Esophagus squamous epithelium (tissue), 5 donors: ENCODE results near the gene SLC28A1. TPM values are rescaled to one million over a fixed set of nuclear protein-coding genes. Genes with fewer than 3 reads are reported as not detected.

Experiments used
- DNase-seq: peaks from one replicate; lab custom pipeline; 2025; lab: John Stamatoyannopoulos, UW
- H3K27ac ChIP-seq, 4 donors: fragments of 200-600 bp; sonication (generic); one replicate each; pipeline ENCODE4 v1.5.1; 2016 to 2019; ENCODE audit warnings: mild to moderate bottlenecking in 1 of 4
- H3K27me3 ChIP-seq, 4 donors: fragments of 200-600 bp; sonication (generic); 1 replicate in 3 of 4; 2 replicates in 1 of 4; pipeline versions ENCODE4 v1.5.1 to v1.6.0; 2017 to 2021; ENCODE audit warnings: antibody characterized with exemption in 1 of 4
- H3K36me3 ChIP-seq, 3 donors: fragments of 200-600 bp; sonication (generic); one replicate each; pipeline ENCODE4 v1.5.1; 2016 to 2019
- H3K4me1 ChIP-seq, 3 donors: fragments of 200-600 bp; sonication (generic); one replicate each; pipeline ENCODE4 v1.5.1; 2017 to 2019
- H3K4me3 ChIP-seq, 4 donors: fragments of 200-600 bp; sonication (generic); 1 replicate in 3 of 4; 2 replicates in 1 of 4; pipeline ENCODE4 v1.5.1; 2016 to 2019; ENCODE audit warnings: mild to moderate bottlenecking in 2 of 4, moderate library complexity in 1 of 4
- H3K9me3 ChIP-seq, 3 donors: fragments of 200-600 bp; sonication (generic); one replicate each; pipeline ENCODE4 v1.5.1; 2016 to 2019
- CTCF ChIP-seq, 6 experiments: fragments of 450-650 bp in 4 of 6; fragments of 200-600 bp in 2 of 6; sonication (generic) in 2 of 6; IDR thresholded peaks; one replicate each; pipeline ENCODE4 v1.5.1; 2016 to 2019; ENCODE audit warnings: antibody characterized with exemption in 6 of 6, mild to moderate bottlenecking in 4 of 6, moderate library complexity in 4 of 6
- POLR2A ChIP-seq, 4 donors: fragments of 450-650 bp; IDR thresholded peaks; one replicate each; pipeline ENCODE4 v1.6.1; 2017; ENCODE audit warnings: antibody characterized with exemption in 4 of 4, mild to moderate bottlenecking in 4 of 4, moderate library complexity in 3 of 4
- WGBS, 2 donors: methylation state at CpG; one replicate each; pipeline ENCODE4 v1.1.5; 2018; 5-methylcytosine and 5-hydroxymethylcytosine counted together
- intact Hi-C: fragments of 100-400 bp; cut with DNase I; formaldehyde crosslinking; loops from one replicate; pipeline ENCODE4 v1.15.0; 2022
- total RNA-seq, 4 donors: library from RNA; depleted of rRNA; stranded (reverse); fragments of >200 nt; gene quantifications; one replicate each; pipeline ENCODE4 v1.1.0, GENCODE V29; 2016
- donor health status: DM: yes; HTN: yes; CAD: no.

The SLC28A1 gene
- total RNA-seq, 4 donors from 2014 or later, result not detected

GRCh38 chr15:84856731-84857417, 27.6 kb upstream of the SLC28A1 start:
- Histone ChIP-seq H3K4me1 (peaks cover 11 to 53% (median 13%) of the 10 kb centered on the region in 3 donors), H3K9me3 (no peaks in the 10 kb centered on the region), H3K27me3 (no peaks in the 10 kb centered on the region), H3K4me3 (no peak overlapping the region), H3K27ac (peak overlapping the region in 1 of 4 donors; percentile 79), H3K36me3 (no peaks in the 10 kb centered on the region)
- DNase-seq, result no peak
- WGBS, 2 donors, result 95 to 100% methylated on average over 5 of the region's 16 CpGs
- intact Hi-C loops, result no loop called here
- TF ChIP-seq POLR2A (IDR thresholded peaks at IDR 0.05) (no peak), CTCF (IDR thresholded peaks at IDR 0.05) (no peak)

GRCh38 chr15:84857418-84858004, 27.0 kb upstream of the SLC28A1 start:
- intact Hi-C loops, result no loop called here
- 100% methylated on average over 5 of the region's 15 CpGs; no CpG with 5 or more reads in 1 of the 2 donors for WGBS, 2 donors
- Histone ChIP-seq H3K36me3 (no peaks in the 10 kb centered on the region), H3K4me3 (no peak overlapping the region), H3K27ac (peak overlapping the region in 3 of 4 donors; percentile 71 to 79 (median 79)), H3K4me1 (peaks cover 11 to 53% (median 13%) of the 10 kb centered on the region in 3 donors), H3K9me3 (no peaks in the 10 kb centered on the region), H3K27me3 (no peaks in the 10 kb centered on the region)
- no peak for DNase-seq
- no peak for TF ChIP-seq CTCF (IDR thresholded peaks at IDR 0.05)
- no peak for TF ChIP-seq POLR2A (IDR thresholded peaks at IDR 0.05)

- 72% methylated on average over 5 of the region's 11 CpGs; no CpG with 5 or more reads in 1 of the 2 donors for WGBS, 2 donors
- H3K4me1 ChIP-seq, result peaks cover 11 to 52% (median 13%) of the 10 kb centered on the region in 3 donors
- H3K4me3 ChIP-seq, result no peak overlapping the region
- H3K9me3 ChIP-seq, result no peaks in the 10 kb centered on the region
- H3K27me3 ChIP-seq, result no peaks in the 10 kb centered on the region
- H3K27ac ChIP-seq, result peak overlapping the region in 3 of 4 donors; percentile 71 to 79 (median 79)
- no peaks in the 10 kb centered on the region for H3K36me3 ChIP-seq
- intact Hi-C loops, result no loop called here
- DNase-seq, result no peak
- TF ChIP-seq POLR2A (IDR thresholded peaks at IDR 0.05), result no peak
- no peak for TF ChIP-seq CTCF (IDR thresholded peaks at IDR 0.05)
Measured at GRCh38 chr15:84858231-84858630, 26.2 kb upstream of the SLC28A1 start.

- Histone ChIP-seq H3K4me1 (peaks cover 11 to 46% (median 13%) of the 10 kb centered on the region in 3 donors), H3K4me3 (no peak overlapping the region), H3K9me3 (no peaks in the 10 kb centered on the region), H3K27ac (peak overlapping the region; percentile 47 to 79 (median 75)), H3K27me3 (no peaks in the 10 kb centered on the region), H3K36me3 (no peaks in the 10 kb centered on the region)
- TF ChIP-seq CTCF (IDR thresholded peaks at IDR 0.05), result no peak
- TF ChIP-seq POLR2A (IDR thresholded peaks at IDR 0.05), result no peak
- intact Hi-C loops, result no loop called here
- WGBS, 2 donors, result 58 to 67% methylated on average over 3 to 6 of the region's 8 CpGs
- DNase-seq, result no peak
Measured at GRCh38 chr15:84859144-84859543, 25.3 kb upstream of the SLC28A1 start.

GRCh38 chr15:84859651-84860050, 24.8 kb upstream of the SLC28A1 start:
- no peaks in the 10 kb centered on the region for H3K27me3 ChIP-seq
- H3K4me1 ChIP-seq, result peaks cover 11 to 46% (median 13%) of the 10 kb centered on the region in 3 donors
- DNase-seq, result no peak
- TF ChIP-seq CTCF (IDR thresholded peaks at IDR 0.05) (no peak), POLR2A (IDR thresholded peaks at IDR 0.05) (no peak)
- no peak overlapping the region for H3K4me3 ChIP-seq
- 96% methylated on average over 8 of the region's 15 CpGs; no CpG with 5 or more reads in 1 of the 2 donors for WGBS, 2 donors
- H3K36me3 ChIP-seq, result no peaks in the 10 kb centered on the region
- H3K27ac ChIP-seq, result peak overlapping the region in 3 of 4 donors; percentile 53 to 79 (median 79)
- intact Hi-C loops, result no loop called here
- H3K9me3 ChIP-seq, result no peaks in the 10 kb centered on the region
